Activated CD4-positive, alpha-beta T cell treated with anti-CD3 and anti-CD28 coated beads, Interleukin-2, Interleukin-6, amounts not matched to agents 100 ng/mL and 50 ng/mL, durations not matched to agents 16 hours and 8 hours (primary cell): ENCODE results near the gene PAM.
"Not testable (repeated sequence)": the region's sequence is repeated elsewhere in the genome, so short reads cannot be mapped to it uniquely, and the experiment has no call there.

Experiments
- DNase-seq: peaks from one replicate; pipeline ENCODE4 v3.0.0-alpha.2; 2020

Gene PAM

GRCh38 chr5:102955488-102955887, 200.4 kb downstream of the PAM start:
- no peak for DNase-seq

- no peak for DNase-seq
These were observed 201.5 kb downstream of the PAM start for GRCh38 chr5:102956599-102956998.

- no peak for DNase-seq
These were observed 202.0 kb downstream of the PAM start for GRCh38 chr5:102957141-102957540.

- no peak for DNase-seq
These were observed 203.4 kb downstream of the PAM start for GRCh38 chr5:102958481-102959011.

GRCh38 chr5:102959055-102959454, 203.9 kb downstream of the PAM start:
- peak; percentile 41 for DNase-seq

GRCh38 chr5:102961671-102962070, 206.6 kb downstream of the PAM start:
- DNase-seq: no peak

- DNase-seq: no peak
These were observed 210.5 kb downstream of the PAM start for GRCh38 chr5:102965653-102966052.

- no peak for DNase-seq
These were observed 214.5 kb downstream of the PAM start for GRCh38 chr5:102969641-102970040.

GRCh38 chr5:102971676-102972293, 216.7 kb downstream of the PAM start:
- peak; percentile 16 for DNase-seq

GRCh38 chr5:102974177-102974576, 219.1 kb downstream of the PAM start:
- no peak for DNase-seq

GRCh38 chr5:102975045-102975444, 219.9 kb downstream of the PAM start:
- DNase-seq: no peak

- DNase-seq: no peak
These were observed 220.5 kb downstream of the PAM start for GRCh38 chr5:102975457-102976182.

GRCh38 chr5:102981957-102982635, 227.0 kb downstream of the PAM start:
- no peak for DNase-seq

- DNase-seq: no peak
These were observed 231.0 kb downstream of the PAM start for GRCh38 chr5:102986074-102986473.

GRCh38 chr5:102988459-102988858, 233.4 kb downstream of the PAM start:
- DNase-seq: no peak

- DNase-seq: no peak
These were observed 236.7 kb downstream of the PAM start for GRCh38 chr5:102991802-102992201.

GRCh38 chr5:102996011-102996575, 241.0 kb downstream of the PAM start:
- DNase-seq: no peak

GRCh38 chr5:102998224-102998623, 243.1 kb downstream of the PAM start:
- no peak for DNase-seq

GRCh38 chr5:102999191-102999590, 244.1 kb downstream of the PAM start:
- DNase-seq: no peak

GRCh38 chr5:102999621-103000020, 244.5 kb downstream of the PAM start:
- DNase-seq: not testable (repeated sequence)

GRCh38 chr5:103000089-103000488, 245.0 kb downstream of the PAM start:
- DNase-seq: no peak

- no peak for DNase-seq
These were observed 248.8 kb downstream of the PAM start for GRCh38 chr5:103003872-103004271.

GRCh38 chr5:103005276-103005675, 250.2 kb downstream of the PAM start:
- no peak for DNase-seq

GRCh38 chr5:103006921-103007320, 251.8 kb downstream of the PAM start:
- DNase-seq: no peak
